Central memory CD8-positive, alpha-beta T cell (primary cell): ENCODE results near the gene PRIMPOL.
"Not testable (repeated sequence)": the region's sequence is repeated elsewhere in the genome, so short reads cannot be mapped to it uniquely, and the experiment has no call there.

Source experiments
- ATAC-seq: fragments of 150-1000 bp; cut with Tn5 transposase; replicated peaks from 2 replicates; pipeline ENCODE4 v1.10.0; 2022; ENCODE audit warnings: mild to moderate bottlenecking, moderate FRiP score, moderate number of reproducible peaks; ENCODE audit not compliant: poor library complexity, severe bottlenecking; ENCODE audit errors: extremely low read depth
- DNase-seq, 2 donors: peaks; one replicate each; pipeline ENCODE4 v3.0.0; 2021; ENCODE audit warnings: low spot score in 2 of 2
- H3K27ac Mint-ChIP-seq: one replicate; pipeline ENCODE4 v1.8.0; 2022; ENCODE audit warnings: low read depth, mild to moderate bottlenecking, moderate library complexity, mixed read lengths
- H3K27me3 Mint-ChIP-seq: one replicate; pipeline ENCODE4 v1.8.0; 2022; ENCODE audit warnings: mixed read lengths
- H3K36me3 Mint-ChIP-seq: one replicate; pipeline ENCODE4 v1.8.0; 2022; ENCODE audit warnings: mild to moderate bottlenecking, moderate library complexity, mixed read lengths; ENCODE audit not compliant: insufficient read depth
- H3K4me1 Mint-ChIP-seq: one replicate; pipeline ENCODE4 v1.8.0; 2022; ENCODE audit warnings: mixed read lengths
- H3K4me3 Mint-ChIP-seq: one replicate; pipeline ENCODE4 v1.8.0; 2022; ENCODE audit warnings: mild to moderate bottlenecking, moderate library complexity, mixed read lengths
- H3K9me3 Mint-ChIP-seq: one replicate; pipeline ENCODE4 v1.8.0; 2022; ENCODE audit warnings: mixed read lengths

PRIMPOL gene

GRCh38 chr4:184644553-184645307 is 4.8 kb upstream of the PRIMPOL start:
- Mint-ChIP-seq H3K4me1 (peaks cover 71% of the 10 kb centered on the region), H3K4me3 (no peak overlapping the region), H3K9me3 (no peaks in the 10 kb centered on the region), H3K27ac (peak overlapping the region; percentile 55), H3K36me3 (peaks cover 28% of the 10 kb centered on the region), H3K27me3 (no peaks in the 10 kb centered on the region)
- ATAC-seq (no peak), DNase-seq (no peak)

GRCh38 chr4:184645904-184646610 is 3.5 kb upstream of the PRIMPOL start:
- Mint-ChIP-seq H3K4me1 (peaks cover 68% of the 10 kb centered on the region), H3K4me3 (peak overlapping the region; percentile 95), H3K27ac (peak overlapping the region; percentile 94), H3K9me3 (no peaks in the 10 kb centered on the region), H3K27me3 (no peaks in the 10 kb centered on the region), H3K36me3 (peaks cover 26% of the 10 kb centered on the region)
- no peak for ATAC-seq
- DNase-seq: no peak

GRCh38 chr4:184647266-184648053 is 2.1 kb upstream of the PRIMPOL start:
- no peaks in the 10 kb centered on the region for H3K9me3 Mint-ChIP-seq
- no peaks in the 10 kb centered on the region for H3K27me3 Mint-ChIP-seq
- DNase-seq (no peak), ATAC-seq (no peak)
- peaks cover 60% of the 10 kb centered on the region for H3K4me1 Mint-ChIP-seq
- H3K27ac Mint-ChIP-seq: peak overlapping the region; percentile 94
- H3K36me3 Mint-ChIP-seq: peaks cover 22% of the 10 kb centered on the region
- peak overlapping the region; percentile 95 for H3K4me3 Mint-ChIP-seq

- Mint-ChIP-seq H3K9me3 (no peaks in the 10 kb centered on the region), H3K4me3 (peak overlapping the region; percentile 95), H3K27me3 (no peaks in the 10 kb centered on the region), H3K27ac (peak overlapping the region; percentile 94), H3K36me3 (peaks cover 22% of the 10 kb centered on the region), H3K4me1 (peaks cover 58% of the 10 kb centered on the region)
- ATAC-seq (no peak), DNase-seq (no peak)
Measured at GRCh38 chr4:184648054-184648312, 1.6 kb upstream of the PRIMPOL start.

GRCh38 chr4:184648313-184649025 is 1.1 kb upstream of the PRIMPOL start:
- Mint-ChIP-seq H3K4me1 (peaks cover 58% of the 10 kb centered on the region), H3K4me3 (peak overlapping the region; percentile 95), H3K36me3 (peaks cover 22% of the 10 kb centered on the region), H3K27ac (peak overlapping the region; percentile 94), H3K9me3 (no peaks in the 10 kb centered on the region), H3K27me3 (no peaks in the 10 kb centered on the region)
- peak in 1 of 2 donors; percentile 25 for DNase-seq
- peak; percentile 19 for ATAC-seq

- peak overlapping the region; percentile 94 for H3K27ac Mint-ChIP-seq
- peak; percentile 2 for ATAC-seq
- H3K4me1 Mint-ChIP-seq: peaks cover 56% of the 10 kb centered on the region
Measured at GRCh38 chr4:184649971-184650855, 675 bp downstream of the PRIMPOL start.

GRCh38 chr4:184651899-184652298 is 2.4 kb downstream of the PRIMPOL start:
- Mint-ChIP-seq H3K4me1 (peaks cover 39% of the 10 kb centered on the region), H3K36me3 (peaks cover 18% of the 10 kb centered on the region), H3K4me3 (no peak overlapping the region), H3K27me3 (no peaks in the 10 kb centered on the region), H3K27ac (no peak overlapping the region), H3K9me3 (no peaks in the 10 kb centered on the region)
- no peak for DNase-seq
- no peak for ATAC-seq

More at GRCh38 chr4:184649971-184650855, 675 bp downstream of the PRIMPOL start:
- Mint-ChIP-seq H3K9me3 (no peaks in the 10 kb centered on the region), H3K4me3 (peak overlapping the region; percentile 95), H3K36me3 (peaks cover 18% of the 10 kb centered on the region), H3K27me3 (no peaks in the 10 kb centered on the region)
- no peak for DNase-seq

- H3K4me3 Mint-ChIP-seq, H3K27ac Mint-ChIP-seq, H3K27me3 Mint-ChIP-seq, ATAC-seq, H3K9me3 Mint-ChIP-seq, DNase-seq: not testable (repeated sequence)
- Mint-ChIP-seq H3K4me1 (peaks cover 31% of the 10 kb centered on the region), H3K36me3 (peaks cover 17% of the 10 kb centered on the region)
Measured at GRCh38 chr4:184652681-184653080, 3.1 kb downstream of the PRIMPOL start.

- H3K9me3 Mint-ChIP-seq: no peaks in the 10 kb centered on the region
- H3K27me3 Mint-ChIP-seq: no peaks in the 10 kb centered on the region
- H3K4me3 Mint-ChIP-seq: no peak overlapping the region
- peaks cover 22% of the 10 kb centered on the region for H3K4me1 Mint-ChIP-seq
- H3K27ac Mint-ChIP-seq: no peak overlapping the region
- ATAC-seq (no peak), DNase-seq (no peak)
- peaks cover 12% of the 10 kb centered on the region for H3K36me3 Mint-ChIP-seq
Measured at GRCh38 chr4:184653650-184654049, 4.1 kb downstream of the PRIMPOL start.

GRCh38 chr4:184655889-184656869 is 6.6 kb downstream of the PRIMPOL start:
- H3K9me3 Mint-ChIP-seq: no peaks in the 10 kb centered on the region
- H3K36me3 Mint-ChIP-seq: peaks cover 12% of the 10 kb centered on the region
- ATAC-seq (no peak), DNase-seq (no peak)
- H3K27me3 Mint-ChIP-seq: no peaks in the 10 kb centered on the region
- no peak overlapping the region for H3K27ac Mint-ChIP-seq
- no peak overlapping the region for H3K4me3 Mint-ChIP-seq
- H3K4me1 Mint-ChIP-seq: peaks cover 11% of the 10 kb centered on the region

GRCh38 chr4:184657144-184657543 is 7.6 kb downstream of the PRIMPOL start:
- Mint-ChIP-seq H3K9me3 (no peaks in the 10 kb centered on the region), H3K27me3 (no peaks in the 10 kb centered on the region), H3K36me3 (peaks cover 14% of the 10 kb centered on the region), H3K27ac (no peak overlapping the region), H3K4me1 (peaks cover 8% of the 10 kb centered on the region), H3K4me3 (no peak overlapping the region)
- ATAC-seq: no peak
- no peak for DNase-seq
